ENCODE results near the gene CLN3. TPM values are rescaled to one million over a fixed set of nuclear protein-coding genes. Genes with fewer than 3 reads are reported as not detected.
"Not testable (repeated sequence)": the region's sequence is repeated elsewhere in the genome, so short reads cannot be mapped to it uniquely, and the experiment has no call there.

Gene CLN3
- total RNA-seq, 4 donors from 2014 or later: 14.0 to 21.8 (median 18.2) TPM

DNA sequence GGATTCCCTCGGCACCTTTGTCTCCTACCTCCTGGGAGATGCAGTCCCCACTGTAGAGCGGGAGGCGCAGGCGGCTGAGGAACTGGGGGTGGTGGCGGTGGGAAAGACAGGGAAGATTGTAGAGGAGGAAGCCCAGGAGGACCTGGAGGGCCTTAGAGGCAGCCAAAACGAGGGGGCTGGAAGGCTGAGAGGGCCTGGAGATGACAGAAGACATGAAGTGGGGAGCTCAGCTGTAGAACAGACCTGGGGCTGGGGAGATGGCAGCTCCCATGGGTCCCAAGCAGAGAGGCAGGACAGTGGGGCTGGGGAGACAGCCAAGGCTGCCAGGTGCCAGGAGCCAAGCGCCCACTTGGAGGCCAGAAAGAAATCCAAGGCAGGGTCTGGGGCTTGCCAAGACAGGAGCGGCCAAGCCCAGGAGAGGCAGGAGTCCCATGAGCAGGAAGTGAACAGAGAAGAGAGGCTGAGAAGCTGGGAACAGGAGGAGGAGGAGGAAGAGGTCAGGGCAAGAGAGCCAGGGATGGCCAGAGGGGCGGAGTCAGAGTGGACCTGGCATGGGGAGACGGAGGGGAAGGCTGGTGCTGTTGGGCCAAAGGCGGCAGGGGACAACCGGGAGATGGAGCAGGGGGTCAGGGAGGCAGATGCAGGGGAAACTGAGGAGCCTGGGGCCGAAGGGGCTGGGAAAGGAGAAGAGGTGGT lies 3.4 kb upstream of the CLN3 start:
- peak overlapping the region in 1 of 2 donors; percentile 28 for H3K4me3 ChIP-seq

DNA sequence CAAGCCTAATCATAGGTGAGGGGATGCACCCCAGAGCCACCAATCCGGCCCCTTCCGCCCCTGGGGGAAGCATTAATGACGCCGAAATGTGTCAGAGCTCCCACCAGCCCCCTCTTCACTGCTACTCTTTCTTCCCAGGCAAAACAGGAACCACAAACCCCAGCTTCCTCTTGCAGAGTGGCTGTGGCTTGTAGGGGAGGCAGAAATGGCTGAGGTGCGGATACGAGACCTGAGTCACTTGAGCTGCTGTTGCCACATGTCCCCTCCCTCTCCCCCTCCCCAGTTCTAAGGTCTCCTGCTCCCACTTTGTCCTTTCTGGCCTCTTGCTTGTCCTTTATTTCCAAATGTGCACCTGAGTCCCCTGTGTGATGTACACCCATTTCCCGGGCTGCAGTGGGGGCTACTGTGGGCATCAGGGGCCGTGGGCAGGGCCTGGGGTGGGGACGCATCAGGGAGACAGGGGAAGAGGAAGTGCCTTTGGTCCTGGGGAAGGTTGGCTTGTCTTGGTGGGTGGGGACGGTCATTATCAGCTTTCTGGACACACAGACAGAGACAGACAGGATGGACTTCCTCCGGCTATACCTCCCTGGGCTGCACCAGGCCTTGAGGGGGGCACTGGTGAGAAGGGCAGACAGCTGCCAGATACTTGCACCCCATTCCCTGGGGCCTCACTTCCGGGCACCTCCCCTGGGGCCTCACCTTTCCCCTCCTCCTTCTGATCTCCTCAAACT lies 2.4 kb upstream of the CLN3 start, which contains the start of gene APOBR:
Gene APOBR, plus strand, starts transcription at position 523 of the 731 bp plus-strand sequence. Its CDS starts 39 bp downstream, at position 562.
- Histone ChIP-seq H3K9me3 (no peaks in the 10 kb centered on the region), H3K27ac (peak within 1 kb of the TSS in 2 of 4 donors; percentile 31 to 45), H3K36me3 (peaks cover 0 to 9% of the 10 kb centered on the region in 2 donors), H3K4me3 (peak within 1 kb of the TSS in 1 of 2 donors; percentile 28), H3K27me3 (no peaks in the 10 kb centered on the region), H3K4me1 (peaks cover 0 to 27% (median 3%) of the 10 kb centered on the region in 3 donors)
- ATAC-seq: no peak
- WGBS, 2 donors (ENCODE audit: low coverage in 1 of 2): 55 to 61% methylated on average over 4 to 7 of the region's 12 CpGs
- TF ChIP-seq EP300 (IDR thresholded peaks at IDR 0.05) (no peak), CTCF (IDR thresholded peaks at IDR 0.05) (no peak)

More for the DNA sequence above, 3.4 kb upstream of the CLN3 start:
- peaks cover 0 to 18% (median 3%) of the 10 kb centered on the region in 3 donors for H3K4me1 ChIP-seq
- TF ChIP-seq POLR2A (IDR thresholded peaks at IDR 0.05): no peak
- no peak for TF ChIP-seq EP300 (IDR thresholded peaks at IDR 0.05)
- no peak for TF ChIP-seq POLR2AphosphoS5 (IDR thresholded peaks at IDR 0.05)
- no peaks in the 10 kb centered on the region for H3K27me3 ChIP-seq
- H3K27ac ChIP-seq: peak overlapping the region in 1 of 4 donors; percentile 45
- ATAC-seq: no peak
- no peaks in the 10 kb centered on the region for H3K36me3 ChIP-seq
- WGBS, 2 donors (ENCODE audit: low coverage in 1 of 2): 68 to 69% methylated on average over 7 to 9 of the region's 13 CpGs
- no peaks in the 10 kb centered on the region for H3K9me3 ChIP-seq

GRCh38 chr16:28492511-28492910 lies 637 bp upstream of the CLN3 start:
- Histone ChIP-seq H3K4me3 (peak overlapping the region in 1 of 2 donors; percentile 99), H3K4me1 (peaks cover 0 to 29% (median 3%) of the 10 kb centered on the region in 3 donors), H3K36me3 (peaks cover 0 to 27% of the 10 kb centered on the region in 2 donors), H3K9me3 (no peaks in the 10 kb centered on the region), H3K27me3 (no peaks in the 10 kb centered on the region), H3K27ac (peak overlapping the region; percentile 79 to 94 (median 89))
- ATAC-seq: no peak
- WGBS, 2 donors (ENCODE audit: low coverage in 1 of 2): 40 to 42% methylated on average over 4 of the region's 4 CpGs
- TF ChIP-seq POLR2A (IDR thresholded peaks at IDR 0.05) (no peak), CTCF (IDR thresholded peaks at IDR 0.05) (no peak), EP300 (IDR thresholded peaks at IDR 0.05) (no peak), POLR2AphosphoS5 (IDR thresholded peaks at IDR 0.05) (no peak)

DNA sequence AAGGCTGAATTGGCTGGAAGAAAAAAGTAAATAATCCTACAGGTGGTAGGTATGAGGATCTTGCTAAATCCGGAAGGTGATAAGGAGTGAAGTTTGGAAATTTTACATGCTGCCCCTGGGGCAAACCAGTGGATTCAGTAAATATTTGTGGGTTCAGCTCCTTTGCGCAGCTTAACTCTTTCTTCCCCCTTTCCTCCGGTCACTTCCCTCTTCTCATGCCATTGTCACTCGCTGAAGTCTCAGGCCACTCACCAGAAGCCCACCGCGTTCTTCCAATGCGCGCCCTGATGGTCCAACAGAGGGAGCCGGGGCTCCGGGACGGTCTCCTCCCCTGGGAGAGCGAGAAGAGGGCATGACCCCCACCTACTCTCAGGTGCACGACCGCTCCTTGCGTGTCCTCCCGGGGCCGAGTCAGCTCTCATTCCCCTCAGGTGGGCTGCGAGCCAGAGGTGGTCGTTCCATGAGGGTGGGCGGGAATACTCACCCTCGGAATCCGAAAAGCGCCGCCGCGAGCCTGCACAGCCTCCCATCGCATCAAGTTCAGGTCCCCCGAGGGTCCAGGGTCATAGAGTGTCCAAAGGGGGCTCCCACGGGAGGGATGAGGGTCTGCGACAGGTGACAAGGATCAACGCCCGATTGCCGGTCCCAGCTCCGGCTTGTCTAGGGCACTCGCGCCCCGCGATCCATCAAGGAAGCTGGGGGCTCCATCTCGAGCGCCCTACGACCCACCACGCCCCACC lies 474 bp downstream of the CLN3 start:
- 0% methylated on average over 1 to 13 of the region's 42 CpGs for WGBS, 2 donors (ENCODE audit: low coverage in 1 of 2)
- TF ChIP-seq POLR2AphosphoS5 (IDR thresholded peaks at IDR 0.05) (no peak), CTCF (IDR thresholded peaks at IDR 0.05) (peak in 3 of 4 experiments; percentile 41 to 60 (median 42))
- ATAC-seq: peak; percentile 44
- peaks cover 0 to 29% (median 3%) of the 10 kb centered on the region in 3 donors for H3K4me1 ChIP-seq
- peak overlapping the region; percentile 86 to 99 for H3K4me3 ChIP-seq
- H3K27me3 ChIP-seq: no peaks in the 10 kb centered on the region
- H3K9me3 ChIP-seq: no peaks in the 10 kb centered on the region
- peak overlapping the region; percentile 79 to 94 (median 89) for H3K27ac ChIP-seq
- peaks cover 0 to 38% of the 10 kb centered on the region in 2 donors for H3K36me3 ChIP-seq

DNA sequence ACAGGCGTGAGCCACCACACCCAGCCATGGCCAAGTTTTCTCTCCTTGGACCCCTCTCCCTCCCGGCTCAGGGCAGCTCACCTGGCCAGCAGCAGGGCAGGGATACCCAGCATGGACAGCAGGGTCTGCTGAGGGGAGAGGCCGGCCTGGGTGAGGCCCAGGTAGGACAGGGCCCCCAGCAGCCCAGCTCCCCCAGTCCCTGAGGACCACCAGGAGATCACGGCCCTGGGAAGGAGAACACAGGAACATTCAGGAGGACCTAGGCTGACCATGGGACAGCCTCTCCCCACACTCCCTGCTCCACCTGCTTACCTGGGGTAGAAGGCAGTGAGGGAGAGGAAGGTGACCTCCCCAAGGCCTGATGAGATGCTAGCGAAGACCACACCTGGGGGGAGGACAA lies 5.6 kb downstream of the CLN3 start:
- H3K27me3 ChIP-seq: no peaks in the 10 kb centered on the region
- WGBS, 2 donors (ENCODE audit: low coverage in 1 of 2): no CpG with 5 or more reads among the region's 5 CpGs
- TF ChIP-seq CTCF (IDR thresholded peaks at IDR 0.05) (no peak), POLR2AphosphoS5 (IDR thresholded peaks at IDR 0.05) (no peak), POLR2A (IDR thresholded peaks at IDR 0.05) (no peak), EP300 (IDR thresholded peaks at IDR 0.05) (no peak)
- H3K36me3 ChIP-seq: peaks cover 0 to 86% of the 10 kb centered on the region in 2 donors
- H3K9me3 ChIP-seq: no peaks in the 10 kb centered on the region
- peaks cover 0 to 22% (median 3%) of the 10 kb centered on the region in 3 donors for H3K4me1 ChIP-seq
- ATAC-seq: no peak
- H3K4me3 ChIP-seq: no peak overlapping the region
- no peak overlapping the region for H3K27ac ChIP-seq

DNA sequence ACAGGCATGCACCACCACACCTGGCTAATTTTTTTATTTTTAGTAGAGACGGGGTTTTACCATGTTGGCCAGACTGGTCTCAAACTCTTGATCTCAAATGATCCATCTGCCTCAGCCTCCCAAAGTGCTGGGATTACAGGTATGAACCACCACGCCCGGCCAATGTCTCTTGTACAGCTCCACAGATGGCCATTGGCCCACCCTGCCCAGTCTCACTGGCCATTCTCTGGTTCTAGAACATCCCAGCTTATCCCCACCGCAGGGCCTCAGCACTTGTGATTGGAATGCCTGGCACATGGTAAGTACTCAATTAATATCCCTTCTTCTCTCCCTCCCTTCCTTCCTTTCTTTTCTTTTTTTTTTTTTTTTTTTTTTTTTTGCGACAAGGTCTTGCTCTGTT lies 8.5 kb downstream of the CLN3 start:
- peaks cover 0 to 97% of the 10 kb centered on the region in 2 donors for H3K36me3 ChIP-seq
- not testable (repeated sequence) for H3K9me3 ChIP-seq, H3K4me1 ChIP-seq, H3K27ac ChIP-seq, H3K4me3 ChIP-seq, H3K27me3 ChIP-seq, ATAC-seq
- 89 to 98% methylated on average over 3 to 4 of the region's 5 CpGs for WGBS, 2 donors (ENCODE audit: low coverage in 1 of 2)
